HUDEP-2 (cell line): ENCODE results near the gene PIM3.

ENCODE experiments used
- DNase-seq, 76 experiments: peaks; one replicate each; lab custom pipeline; 2025; ENCODE audit not compliant: unreplicated experiment in 76 of 76; lab: John Stamatoyannopoulos, UW

The PIM3 gene

DNA sequence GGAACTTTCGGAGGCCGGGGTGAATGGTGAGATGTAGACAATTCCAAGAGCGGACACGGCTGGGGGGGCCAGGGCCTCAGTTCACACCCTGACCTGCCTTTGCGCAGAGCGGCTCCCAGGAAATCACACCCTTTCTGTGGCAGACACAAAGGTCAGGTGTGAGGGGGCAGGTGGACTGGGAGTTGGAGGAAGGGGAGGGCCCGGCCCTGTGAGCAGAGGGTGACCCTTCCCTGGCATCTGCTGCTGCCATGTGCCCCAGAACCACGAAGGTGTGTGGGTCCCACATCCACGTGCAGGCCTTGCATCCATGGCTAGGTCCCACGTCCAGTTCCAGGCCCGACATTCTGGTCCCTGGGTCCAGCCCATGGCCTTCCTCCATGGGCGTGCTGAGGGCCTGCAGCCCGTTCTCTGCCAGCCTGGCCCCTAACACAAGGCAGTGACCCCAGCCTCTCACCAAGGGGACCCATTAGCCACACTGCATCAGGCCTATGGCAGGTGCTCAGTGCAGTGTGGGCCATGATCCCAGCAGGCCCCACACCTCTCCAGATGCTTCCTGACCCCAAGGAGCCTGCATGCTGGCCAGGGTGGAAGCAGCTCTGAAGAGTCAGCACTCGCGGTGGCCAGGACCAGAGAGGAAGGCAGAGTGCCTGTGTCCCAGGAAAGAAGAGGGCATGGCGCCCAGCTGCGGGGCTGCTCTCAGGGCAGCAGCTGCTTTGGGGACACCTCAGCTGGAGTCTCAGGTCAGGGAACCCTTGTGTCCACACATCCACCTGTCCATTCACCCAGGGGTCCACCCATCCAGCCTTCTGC, 18.9 kb upstream of the PIM3 start:
- no peak for DNase-seq

DNA sequence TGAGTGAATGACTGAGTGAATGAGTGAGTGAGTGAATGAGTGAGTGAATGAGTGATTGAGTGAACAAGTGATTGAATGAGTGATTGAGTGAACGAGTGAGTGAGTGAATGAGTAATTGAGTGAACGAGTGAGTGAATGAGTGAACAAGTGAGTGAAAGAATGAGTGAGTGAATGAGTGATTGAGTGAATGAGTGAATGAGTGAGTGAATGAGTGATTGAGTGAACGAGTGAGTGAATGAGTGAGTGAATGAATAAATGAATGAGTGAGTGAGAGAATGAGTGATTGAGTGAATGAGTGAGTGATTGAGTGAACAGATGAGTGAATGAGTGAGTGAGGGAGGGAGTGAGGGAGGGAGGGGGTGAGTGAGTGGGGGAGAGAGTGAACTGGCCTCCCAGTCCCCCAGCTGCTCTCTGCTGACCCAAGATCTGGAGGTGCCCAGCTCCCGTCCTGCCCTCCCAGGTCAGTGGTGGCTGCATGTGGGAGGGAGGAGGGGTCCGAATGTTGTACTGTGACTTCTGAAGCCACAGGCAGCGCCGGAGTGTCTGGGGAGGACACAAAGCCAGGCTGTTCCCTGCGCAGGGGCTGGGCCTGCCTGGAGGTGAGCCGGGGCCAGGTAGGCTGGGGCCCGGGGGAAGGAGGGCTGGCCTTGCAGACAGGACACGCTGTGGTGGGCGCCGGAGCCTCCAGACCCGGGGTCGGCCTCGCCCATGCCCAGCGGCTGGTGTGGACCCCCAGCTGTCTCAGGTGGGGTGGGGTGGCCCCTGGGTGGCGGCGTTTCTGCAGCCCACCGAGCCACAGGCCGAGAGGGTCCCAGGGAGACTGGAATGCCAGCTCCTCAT, 17.8 kb upstream of the PIM3 start:
- DNase-seq, result no peak

DNA sequence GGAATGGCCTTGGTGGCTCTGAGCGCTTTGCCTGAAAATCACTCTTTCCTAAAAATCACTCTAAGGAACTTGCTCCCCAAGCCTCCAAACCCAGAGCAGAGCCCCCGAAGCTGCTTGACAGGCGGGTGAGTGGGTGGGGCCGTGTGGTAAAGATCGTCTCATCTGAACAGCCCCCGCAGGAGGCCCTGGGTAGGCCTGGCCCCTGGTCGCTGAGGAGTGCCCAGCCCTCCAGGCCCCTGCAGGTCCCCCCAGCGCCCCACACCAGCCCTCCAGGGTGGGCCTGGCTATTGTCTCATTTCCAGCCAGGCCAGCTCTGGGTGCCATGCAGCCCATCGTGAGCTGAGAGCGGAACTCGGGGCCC, 17.2 kb upstream of the PIM3 start:
- no peak for DNase-seq

DNA sequence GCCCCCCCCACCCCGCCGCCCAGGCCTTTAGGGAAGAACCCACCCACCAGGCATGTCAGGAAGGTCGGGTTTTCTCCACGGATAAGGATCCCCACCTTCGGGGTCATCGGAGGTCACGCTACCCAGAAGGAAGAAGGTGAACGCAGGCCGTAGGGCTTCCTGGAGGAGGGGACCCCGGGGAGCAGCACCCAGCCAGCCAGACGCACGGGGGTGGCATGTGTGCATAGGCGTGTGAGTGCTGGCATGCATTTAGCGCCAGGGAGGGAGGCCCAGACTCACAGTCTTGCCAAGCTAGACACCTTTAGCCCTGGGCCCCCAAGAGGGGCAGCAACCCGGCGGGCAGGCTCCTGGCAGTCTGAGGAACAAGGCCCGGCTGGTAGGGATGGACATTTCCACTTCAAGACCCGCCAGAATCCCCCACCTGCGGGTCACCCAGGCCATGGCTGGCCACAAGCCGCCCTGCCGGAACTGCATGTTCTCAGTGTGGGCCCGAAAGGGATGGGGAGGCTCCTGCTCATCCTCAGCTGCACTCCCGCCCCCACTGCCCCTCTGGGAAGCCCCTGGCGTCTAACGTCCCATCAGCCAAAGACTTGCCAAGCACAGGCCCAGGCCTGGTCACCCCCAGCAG, 16.7 kb upstream of the PIM3 start:
- no peak for DNase-seq

DNA sequence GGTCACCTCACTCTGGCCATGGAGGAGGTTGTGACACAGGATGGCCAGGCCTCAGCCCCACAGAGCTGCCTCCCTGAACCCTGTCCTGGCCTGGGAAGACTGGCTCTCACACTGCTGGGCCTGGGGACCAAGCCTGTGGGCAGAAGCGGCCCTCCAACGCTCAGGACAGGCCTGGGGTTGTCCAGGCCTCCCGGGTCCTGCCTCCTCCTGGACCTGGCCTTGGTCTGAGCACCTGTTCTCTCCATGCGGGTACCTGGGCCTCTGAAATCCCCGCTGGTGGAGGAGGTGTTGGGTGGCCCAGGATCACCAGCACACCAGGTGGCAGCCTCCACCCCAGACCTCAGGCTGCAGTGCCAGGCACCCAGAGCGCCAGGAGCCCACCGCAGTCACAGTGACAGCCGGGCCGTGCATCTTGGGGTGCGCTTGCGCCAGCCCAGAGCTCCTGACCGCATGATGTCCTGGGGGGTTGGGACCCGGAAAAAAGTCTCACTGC, 16.1 kb upstream of the PIM3 start:
- no peak for DNase-seq

DNA sequence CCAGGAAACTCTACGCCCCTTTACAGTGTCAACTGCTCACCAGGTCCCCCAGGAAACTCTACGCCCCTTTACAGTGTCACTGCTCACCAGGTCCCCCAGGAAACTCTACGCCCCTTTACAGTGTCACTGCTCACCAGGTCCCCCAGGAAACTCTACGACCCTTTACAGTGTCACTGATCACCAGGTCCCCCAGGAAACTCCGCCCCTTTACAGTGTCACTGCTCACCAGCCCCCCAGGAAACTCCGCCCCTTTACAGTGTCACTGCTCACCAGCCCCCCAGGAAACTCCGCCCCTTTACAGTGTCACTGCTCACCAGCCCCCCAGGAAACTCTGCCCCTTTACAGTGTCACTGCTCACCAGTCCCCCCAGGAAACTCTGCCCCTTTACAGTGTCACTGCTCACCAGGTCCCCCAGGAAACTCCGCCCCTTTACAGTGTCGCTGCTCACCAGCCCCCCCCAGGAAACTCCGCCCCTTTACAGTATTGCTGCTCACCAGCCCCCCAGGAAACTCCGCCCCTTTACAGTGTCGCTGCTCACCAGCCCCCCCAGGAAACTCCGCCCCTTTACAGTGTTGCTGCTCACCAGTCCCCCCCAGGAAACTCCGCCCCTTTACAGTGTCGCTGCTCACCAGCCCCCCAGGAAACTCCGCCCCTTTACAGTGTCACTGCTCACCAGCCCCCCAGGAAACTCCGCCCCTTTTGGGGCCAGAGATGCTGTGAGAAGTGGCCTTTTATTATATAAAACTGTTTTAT, 15.4 kb upstream of the PIM3 start:
- peak in 52 of 76 experiments; percentile 13 to 85 (median 54) for DNase-seq

DNA sequence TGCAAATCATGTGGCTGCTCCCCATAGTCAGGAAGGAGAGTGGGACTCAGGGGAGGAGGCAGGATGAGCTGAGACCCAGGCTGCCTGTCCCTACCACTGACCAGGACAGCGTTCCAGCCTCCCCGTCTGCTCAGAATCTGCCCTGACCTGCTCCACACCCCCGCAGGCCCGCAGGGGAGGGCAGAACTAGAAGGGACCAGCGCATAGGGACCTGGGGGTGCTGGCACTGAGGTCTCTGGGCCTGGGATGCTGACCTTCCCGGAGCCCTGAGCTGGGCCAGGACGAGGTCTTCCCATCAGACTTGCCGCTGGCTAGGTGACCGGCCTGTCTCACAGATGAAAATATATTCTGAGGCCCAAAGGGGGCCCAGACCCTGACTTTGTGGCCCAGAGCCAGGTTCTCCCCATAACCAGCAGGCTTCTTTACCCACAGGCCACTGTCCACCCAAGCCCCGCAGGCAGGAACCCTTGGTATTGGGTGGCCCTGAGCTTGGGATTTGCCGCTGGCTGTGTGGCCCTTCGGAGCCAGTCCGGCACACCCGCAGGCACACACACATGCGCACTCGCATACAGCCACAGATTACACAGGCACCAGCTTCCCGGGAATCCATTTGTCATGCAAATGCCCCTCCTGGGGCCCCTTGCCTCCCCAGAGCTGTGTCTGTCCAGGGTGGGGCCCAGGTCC, 13.8 kb upstream of the PIM3 start:
- no peak for DNase-seq

DNA sequence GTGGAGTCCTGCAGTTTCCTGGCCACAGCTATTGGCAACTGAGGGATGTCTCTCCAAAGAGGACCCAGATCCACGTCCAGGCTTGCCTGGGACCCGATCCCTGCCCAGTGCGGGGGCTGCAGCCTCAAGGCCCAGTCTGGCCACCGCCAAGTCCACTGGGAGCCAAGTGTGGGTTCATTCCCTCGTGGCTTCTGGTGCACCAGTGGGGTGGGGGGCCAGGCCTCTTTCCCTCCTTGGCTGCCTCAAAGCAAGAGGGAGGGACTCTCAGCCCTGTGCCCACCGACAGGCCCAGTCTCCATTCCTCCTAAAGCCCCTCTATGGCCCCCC, 13.3 kb upstream of the PIM3 start:
- no peak for DNase-seq

DNA sequence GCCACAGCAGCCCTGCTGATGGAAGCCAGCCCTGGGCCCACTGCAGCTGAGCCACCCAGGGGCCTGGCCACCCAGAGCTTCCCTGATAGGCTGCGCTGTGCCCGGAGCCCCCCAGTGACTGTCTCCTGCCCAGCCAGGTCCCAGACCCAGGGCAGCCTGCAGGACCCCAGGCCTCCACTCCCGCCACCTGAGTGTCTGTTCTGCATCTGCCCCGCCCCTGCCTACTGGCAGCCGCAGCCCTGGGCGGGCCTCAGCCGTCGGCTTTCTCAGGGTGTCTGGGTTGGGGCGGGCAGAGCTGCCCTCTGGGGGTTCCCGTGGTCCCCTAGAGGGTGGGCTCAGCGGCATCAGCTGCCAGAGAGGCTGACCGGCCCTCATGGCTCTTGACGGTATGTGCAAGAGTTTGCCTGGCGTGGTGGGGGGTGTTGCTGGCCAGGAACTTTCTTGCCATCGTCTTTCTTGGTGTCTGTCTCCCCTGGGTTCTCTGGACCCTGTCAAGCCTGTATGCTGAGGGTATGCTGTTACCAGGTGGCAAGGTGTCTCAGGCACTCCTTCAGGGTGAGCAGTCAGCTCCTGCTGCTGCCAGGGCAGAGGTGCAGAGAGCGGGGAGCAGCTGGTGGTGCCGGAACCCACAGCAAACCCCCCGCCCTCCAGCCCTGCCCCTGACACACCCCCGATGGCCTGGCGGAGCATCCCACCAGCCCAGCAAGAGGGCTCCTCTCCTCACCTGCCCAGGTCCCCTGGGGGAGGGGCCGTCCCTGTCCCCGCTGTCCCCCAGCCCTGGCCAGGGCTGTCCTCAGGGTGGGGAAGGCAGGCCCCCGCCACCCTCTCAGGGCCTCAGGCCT, 12.2 kb upstream of the PIM3 start:
- DNase-seq, result peak in 19 of 76 experiments; percentile 4 to 47 (median 16)

DNA sequence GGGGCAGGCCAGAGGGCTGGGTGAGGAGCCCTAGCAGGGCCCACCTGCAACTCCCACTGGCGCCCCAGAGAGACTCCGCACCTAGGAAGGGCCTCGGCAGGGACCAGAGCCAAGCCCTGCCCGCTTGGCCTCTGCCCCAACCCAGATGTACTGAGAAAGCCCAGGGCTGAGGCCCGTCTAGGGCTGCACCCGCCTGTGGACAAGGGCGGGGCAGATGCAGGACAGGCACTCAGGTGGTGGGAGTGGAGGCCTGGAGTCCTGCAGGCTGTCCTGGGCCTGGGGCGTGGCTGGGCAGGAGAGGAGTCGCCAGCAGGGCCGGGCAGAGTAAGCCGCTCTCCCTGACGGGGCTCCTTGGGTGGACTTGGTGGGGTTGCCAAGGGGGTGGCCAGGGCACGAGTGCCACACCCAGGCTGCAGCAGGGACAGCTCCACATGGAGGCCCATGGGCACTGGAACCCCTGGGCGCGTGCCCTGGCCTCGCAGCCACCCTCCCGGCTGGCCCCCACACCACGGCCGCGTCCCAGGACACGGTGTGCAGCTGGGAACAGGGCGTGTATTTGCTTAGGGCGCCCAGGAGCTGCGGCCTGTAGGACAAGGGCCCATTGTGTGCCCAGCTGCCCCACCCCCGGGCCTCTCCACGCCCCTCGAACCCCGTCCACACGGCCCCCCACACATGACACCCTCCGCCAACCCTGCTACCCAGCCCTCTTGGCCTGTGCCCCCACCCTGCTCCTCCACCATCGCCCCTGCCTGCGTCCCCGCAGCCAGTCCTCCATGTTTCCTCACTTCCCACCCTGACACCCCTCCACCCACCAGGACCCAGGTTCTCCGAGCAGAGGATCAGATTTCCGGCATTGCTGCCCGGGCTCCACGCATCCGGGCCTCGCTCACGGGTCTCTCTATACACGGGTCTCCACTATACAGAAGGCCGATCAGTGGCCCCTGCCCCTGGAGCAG, 11.3 kb upstream of the PIM3 start:
- peak in 63 of 76 experiments; percentile 16 to 72 (median 46) for DNase-seq

DNA sequence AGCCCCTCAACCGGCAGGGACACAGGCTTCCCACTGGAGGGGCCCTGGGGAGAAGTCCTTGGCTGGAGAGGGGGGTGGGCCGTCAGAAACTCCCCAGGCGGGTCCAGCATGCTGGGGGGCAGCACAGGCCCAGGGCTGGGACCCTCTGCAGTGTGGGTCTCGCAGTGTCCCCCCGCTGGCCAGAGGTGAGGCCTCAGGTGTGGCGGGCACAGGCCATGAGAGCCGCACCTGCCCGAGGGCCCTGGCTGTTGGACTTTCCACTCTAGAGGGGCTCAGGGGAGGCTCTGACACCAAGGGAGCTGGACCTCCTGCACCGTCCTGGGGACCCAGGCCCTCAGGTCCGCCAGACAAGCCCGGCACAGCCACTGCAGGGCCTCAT, 10.7 kb upstream of the PIM3 start:
- no peak for DNase-seq

DNA sequence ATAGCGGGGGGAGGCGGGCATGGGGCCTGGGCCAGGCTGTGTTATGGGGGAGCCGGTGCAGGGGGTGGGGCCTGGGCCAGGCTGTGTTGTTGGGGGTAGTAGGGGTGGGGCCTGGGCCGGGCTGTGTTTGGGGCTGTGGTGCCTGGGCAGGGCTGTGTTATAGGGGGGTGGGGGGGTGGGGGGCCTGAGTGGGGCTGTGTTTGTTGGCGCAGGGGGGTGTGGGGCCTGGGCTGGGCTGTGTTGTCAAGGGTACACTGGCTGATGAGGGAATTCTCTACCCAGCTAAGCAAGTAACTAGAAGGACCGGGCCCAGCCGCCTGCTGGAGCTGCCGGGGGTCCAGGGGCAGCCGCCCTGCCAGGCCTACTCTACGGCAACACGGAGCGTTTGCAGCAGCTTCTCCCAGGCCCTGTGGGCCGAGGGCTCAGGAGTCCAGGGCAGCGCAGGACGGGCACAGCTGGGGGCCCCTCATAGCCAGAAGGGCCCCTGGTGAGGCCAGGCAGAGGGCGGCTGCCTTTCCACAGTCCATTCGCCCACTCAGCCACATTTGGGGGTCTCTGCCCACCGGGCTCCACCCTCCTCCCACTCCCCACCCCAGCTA, 10.1 kb upstream of the PIM3 start:
- DNase-seq, result no peak

DNA sequence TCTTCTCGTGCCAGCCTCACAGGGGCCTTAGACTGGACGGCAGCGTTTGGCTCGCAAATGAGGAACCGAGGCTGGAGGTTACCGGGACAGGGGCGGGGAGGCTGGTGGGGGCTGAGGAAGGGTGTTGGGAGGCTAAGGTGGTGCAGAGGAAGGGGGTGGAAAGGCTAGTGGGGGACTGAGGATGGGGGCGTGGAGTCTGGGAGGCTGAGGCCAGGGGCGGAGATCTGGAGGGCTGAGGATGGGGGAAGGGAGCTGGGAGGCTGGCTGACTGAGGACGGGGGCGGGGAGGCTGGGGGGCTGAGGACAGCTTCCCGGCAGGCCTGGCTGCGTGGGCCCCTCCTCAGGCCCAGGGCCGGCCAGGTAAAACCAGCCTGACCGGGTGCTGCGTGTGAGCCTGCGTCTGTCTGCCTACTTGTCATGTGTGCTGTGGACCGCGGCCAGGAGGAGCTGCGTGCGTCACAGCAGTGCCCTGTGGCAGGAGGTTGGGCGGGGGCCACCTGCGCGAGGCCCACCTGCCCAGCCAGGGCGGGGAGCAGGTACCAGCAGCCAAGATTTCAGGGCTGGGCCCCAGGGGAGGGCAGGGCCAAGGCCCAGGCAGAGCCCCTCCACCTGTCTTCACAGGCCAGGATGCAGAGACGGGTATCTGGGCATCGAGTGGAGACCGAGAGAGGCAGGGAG, 9.4 kb upstream of the PIM3 start:
- DNase-seq, result no peak

DNA sequence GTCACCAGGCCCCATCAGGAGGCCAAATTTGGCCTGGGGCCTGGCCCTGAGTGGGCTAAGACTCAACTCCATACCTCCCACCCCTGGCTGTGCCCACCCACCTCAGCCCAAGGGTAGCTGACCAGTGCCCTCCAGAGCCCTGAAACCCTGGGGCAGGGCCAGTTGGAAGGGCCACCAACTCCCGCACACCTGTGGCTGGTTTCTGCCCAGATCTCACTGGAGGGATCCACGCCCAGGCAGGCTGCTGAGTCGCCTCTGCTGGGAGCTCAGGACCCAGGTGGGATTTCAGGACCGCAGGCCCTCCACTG, 8.9 kb upstream of the PIM3 start:
- no peak for DNase-seq

DNA sequence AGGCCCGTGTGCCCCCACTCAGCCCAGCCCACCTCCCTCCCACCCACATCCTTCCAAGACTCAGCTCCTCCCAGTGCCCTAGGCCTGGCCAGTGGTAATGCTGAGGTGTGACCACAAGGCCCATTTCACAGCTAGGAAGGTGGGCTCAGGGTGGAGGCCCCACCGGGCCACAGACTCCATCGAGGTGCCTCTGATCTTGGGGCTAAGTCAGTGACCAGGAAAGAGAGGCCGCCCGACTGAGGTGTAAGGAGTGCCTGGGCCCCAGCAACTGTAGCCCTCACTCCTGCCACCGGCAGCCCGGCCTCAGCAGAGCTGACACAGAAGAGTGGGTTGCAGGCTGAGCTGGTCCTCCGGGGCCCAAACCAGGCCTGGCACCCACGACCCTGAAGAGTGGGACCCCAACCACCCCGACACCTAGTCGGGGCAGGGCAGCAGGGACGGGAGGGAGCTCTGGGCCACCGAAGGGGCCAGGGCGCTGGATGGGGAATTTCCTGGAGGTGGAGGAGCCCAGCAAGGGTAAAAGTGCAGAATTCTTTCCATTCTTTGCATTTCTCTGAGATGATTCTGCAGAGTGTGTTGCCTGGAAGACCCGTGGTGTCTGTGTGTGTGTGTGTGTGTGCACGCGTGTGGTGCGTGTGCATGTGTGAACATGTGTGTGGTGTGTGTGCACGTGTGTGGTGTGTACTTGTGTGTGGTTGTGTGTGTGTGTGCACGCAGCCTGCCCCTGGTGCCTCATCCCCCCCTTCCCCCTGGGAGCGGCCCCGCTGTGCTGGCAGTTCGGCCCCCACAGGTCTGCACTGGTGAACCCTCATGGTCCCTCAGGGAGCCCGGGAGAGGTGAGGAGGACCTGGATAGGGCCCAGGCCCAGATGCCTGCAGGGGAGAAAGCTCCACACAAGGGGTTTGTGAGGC, 8.3 kb upstream of the PIM3 start:
- DNase-seq, result no peak

DNA sequence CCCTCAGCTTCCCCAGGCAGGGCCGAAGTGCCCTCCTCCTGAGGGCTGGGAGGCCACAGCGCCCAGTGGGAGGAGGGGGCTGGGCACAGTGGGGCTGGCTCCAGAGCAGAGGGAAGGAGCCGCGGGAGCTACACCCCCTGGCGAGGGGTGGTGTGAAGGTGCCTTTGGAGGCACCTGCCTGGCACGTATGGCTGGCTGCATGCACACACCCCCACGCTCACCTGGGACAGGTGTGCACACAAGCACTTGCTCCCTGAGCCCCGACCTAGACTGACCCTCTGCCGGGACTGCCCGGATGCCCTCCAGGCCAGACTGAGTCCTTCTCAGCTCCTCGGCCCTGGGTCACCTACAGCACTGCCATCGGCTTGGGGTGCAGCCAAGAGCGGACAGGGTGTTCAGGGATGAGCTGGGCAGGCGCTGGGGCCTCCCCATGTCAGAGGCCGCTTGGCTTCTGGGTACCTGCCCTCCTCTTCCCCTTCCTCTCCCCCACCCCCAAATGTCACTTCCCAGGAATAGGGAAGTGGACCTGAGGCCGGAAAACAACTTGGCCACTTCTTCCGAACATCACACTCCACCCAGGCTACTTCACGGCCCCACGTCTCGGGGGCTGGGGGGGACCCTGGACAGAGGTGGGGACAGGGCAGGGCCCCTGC, 7.4 kb upstream of the PIM3 start:
- DNase-seq, result no peak
